Uterus (tissue), 2 donors: ENCODE measurements around the gene NYAP1.

ENCODE experiments used
- POLR2A ChIP-seq, 2 donors: fragments of 450-650 bp; IDR thresholded peaks; one replicate each; pipeline ENCODE4 v1.6.1; 2016; ENCODE audit warnings: antibody characterized with exemption in 2 of 2, mild to moderate bottlenecking in 1 of 2, moderate library complexity in 1 of 2
- TF ChIP-seq, protein P1 (sequence below), 4 experiments: fragments of 200-600 bp in 2 of 4; fragments of 450-650 bp in 2 of 4; sonication (generic) in 2 of 4; IDR thresholded peaks; one replicate each; pipeline ENCODE4 v1.5.1; 2016 to 2019; ENCODE audit warnings: antibody characterized with exemption in 4 of 4, mild to moderate bottlenecking in 2 of 4, moderate library complexity in 1 of 4

DNA sequence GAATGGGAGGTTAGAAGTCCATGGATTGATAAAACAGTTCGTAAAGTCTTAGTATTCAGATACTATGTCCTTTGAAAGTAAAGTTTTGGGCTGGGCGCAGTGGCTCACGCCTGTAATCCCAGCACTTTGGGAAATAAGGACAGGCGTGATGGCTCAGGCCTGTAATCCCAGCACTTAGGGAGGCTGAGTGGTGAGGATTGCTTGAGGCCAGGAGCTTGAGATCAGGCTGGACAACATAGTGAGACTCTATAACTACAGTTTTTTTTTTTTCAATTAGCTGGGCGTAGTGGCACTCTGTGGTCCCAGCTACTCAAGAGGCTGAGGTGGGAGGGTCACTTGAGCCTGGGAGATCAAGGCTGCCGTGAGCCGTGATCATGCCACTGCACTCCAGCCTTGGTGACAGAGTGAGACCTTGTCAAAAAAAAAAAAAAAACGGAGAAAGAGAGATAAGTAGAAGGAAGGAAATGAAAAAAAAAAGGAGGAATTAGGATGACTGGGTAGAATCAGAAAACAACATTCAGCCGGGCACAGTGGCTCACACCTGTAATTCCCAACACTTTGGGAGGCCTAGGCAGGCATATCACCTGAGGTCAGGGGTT lies 29.6 kb downstream of the NYAP1 start:
- TF ChIP-seq, protein P1, sequence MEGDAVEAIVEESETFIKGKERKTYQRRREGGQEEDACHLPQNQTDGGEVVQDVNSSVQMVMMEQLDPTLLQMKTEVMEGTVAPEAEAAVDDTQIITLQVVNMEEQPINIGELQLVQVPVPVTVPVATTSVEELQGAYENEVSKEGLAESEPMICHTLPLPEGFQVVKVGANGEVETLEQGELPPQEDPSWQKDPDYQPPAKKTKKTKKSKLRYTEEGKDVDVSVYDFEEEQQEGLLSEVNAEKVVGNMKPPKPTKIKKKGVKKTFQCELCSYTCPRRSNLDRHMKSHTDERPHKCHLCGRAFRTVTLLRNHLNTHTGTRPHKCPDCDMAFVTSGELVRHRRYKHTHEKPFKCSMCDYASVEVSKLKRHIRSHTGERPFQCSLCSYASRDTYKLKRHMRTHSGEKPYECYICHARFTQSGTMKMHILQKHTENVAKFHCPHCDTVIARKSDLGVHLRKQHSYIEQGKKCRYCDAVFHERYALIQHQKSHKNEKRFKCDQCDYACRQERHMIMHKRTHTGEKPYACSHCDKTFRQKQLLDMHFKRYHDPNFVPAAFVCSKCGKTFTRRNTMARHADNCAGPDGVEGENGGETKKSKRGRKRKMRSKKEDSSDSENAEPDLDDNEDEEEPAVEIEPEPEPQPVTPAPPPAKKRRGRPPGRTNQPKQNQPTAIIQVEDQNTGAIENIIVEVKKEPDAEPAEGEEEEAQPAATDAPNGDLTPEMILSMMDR (IDR thresholded peaks at IDR 0.05), result no peak
- no peak for TF ChIP-seq POLR2A (IDR thresholded peaks at IDR 0.05)
